ENCODE results near the gene RNF215. TPM values are rescaled to one million over a fixed set of nuclear protein-coding genes. Genes with fewer than 3 reads are reported as not detected.

Gene RNF215
- total and polyA plus RNA-seq, 7 experiments from 2014 or later, result 0.08 to 10.8 (median 4.9) TPM

DNA sequence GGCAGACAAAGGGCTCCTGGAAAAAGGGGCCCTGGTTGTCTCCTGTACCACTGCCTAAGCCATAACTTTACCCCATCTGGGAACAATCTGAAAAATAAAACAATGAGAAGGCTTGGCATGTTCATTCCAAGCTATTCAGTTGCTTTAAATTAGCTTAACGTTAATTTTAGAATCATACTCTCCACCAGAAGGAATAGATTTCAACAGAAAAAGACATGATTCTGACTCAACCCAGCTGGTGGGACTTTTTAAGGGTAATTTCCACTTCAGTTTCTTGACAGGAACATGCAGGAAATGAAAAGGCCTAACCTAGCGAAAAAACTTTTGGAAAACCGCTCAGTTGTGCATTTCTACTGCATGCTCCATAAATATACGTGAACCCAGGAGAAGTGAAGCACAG is 38.4 kb downstream of the RNF215 start:
- Mint-ChIP-seq H3K4me1 (peaks cover 32 to 79% (median 56%) of the 10 kb centered on the region in 7 donors), H3K27me3 (no peaks in the 10 kb centered on the region), H3K36me3 (peaks cover under 1 to 42% (median 30%) of the 10 kb centered on the region in 5 donors), H3K27ac (peak overlapping the region in 5 of 9 donors; percentile 17 to 75 (median 45)), H3K4me3 (peak overlapping the region in 4 of 10 donors; percentile 17 to 52 (median 34)), H3K9me3 (no peaks in the 10 kb centered on the region)
- POLR2A ChIA-PET, result interaction anchor here (2.3 kb wide), 1 partner anchor 8 kb away, joined by 11 read pairs; no protein-coding TSS in a partner anchor
- Histone ChIP-seq H3K27ac (ENCODE audit: low read depth, low read length) (peak overlapping the region; percentile 3), H3K9me3 (ENCODE audit: control insufficient read depth in 2 of 3, low read length in 3 of 3) (no peaks in the 10 kb centered on the region), H3K4me3 (ENCODE audit: low read length) (no peak overlapping the region), H3K27me3 (ENCODE audit: control insufficient read depth in 2 of 2, insufficient read depth in 2 of 2, low read length in 2 of 2) (no peaks in the 10 kb centered on the region), H3K36me3 (ENCODE audit: control insufficient read depth in 2 of 3, insufficient read depth in 3 of 3, low read length in 3 of 3) (peaks cover 38 to 93% (median 42%) of the 10 kb centered on the region in 3 experiments), H3K4me1 (ENCODE audit: control insufficient read depth in 2 of 2, insufficient read depth in 2 of 2, low read length in 2 of 2) (peaks cover 18 to 26% of the 10 kb centered on the region in 2 donors)
- intact Hi-C loops (cut with micrococcal nuclease), result no loop called here
- DNase-seq (no peak), ATAC-seq (no peak)
- CTCF ChIA-PET, result interaction anchor here (0.7 to 1.6 kb wide), 3 partner anchors 48 to 84 kb away, joined by 3 to 7 read pairs (median 3); no protein-coding TSS in a partner anchor

DNA sequence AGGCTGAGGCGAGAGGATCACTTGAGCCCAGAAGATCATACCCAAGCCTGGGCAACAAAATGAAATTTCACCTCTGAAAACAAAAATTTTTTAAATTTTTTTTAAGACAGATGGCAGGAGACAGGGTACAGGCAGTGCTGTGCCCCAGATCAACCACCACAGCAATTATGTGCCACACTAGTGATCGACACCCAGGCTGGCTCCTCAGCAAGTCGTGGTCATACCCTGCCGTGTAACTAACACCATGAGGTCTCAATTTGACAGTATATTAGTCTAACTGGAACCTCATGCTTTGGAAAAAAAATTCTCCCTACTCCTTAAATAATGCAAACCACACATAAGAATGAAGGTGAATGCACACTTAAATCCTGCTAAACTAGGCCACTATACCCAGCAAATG is 38.8 kb downstream of the RNF215 start:
- peaks cover 15 to 24% of the 10 kb centered on the region in 2 donors for H3K4me1 ChIP-seq (ENCODE audit: control insufficient read depth in 2 of 2, insufficient read depth in 2 of 2, low read length in 2 of 2)
- no peaks in the 10 kb centered on the region for H3K9me3 ChIP-seq (ENCODE audit: control insufficient read depth in 2 of 3, low read length in 3 of 3)
- ChIA-PET CTCF (interaction anchor here (0.7 to 1.2 kb wide), 3 partner anchors 19 to 84 kb away, joined by 3 read pairs; no protein-coding TSS in a partner anchor), POLR2A (interaction anchor here (1.1 kb wide), 1 partner anchor 12 kb away, joined by 4 read pairs; no protein-coding TSS in a partner anchor)
- intact Hi-C loops (cut with micrococcal nuclease), result no loop called here
- peaks cover 1 to 43% (median 28%) of the 10 kb centered on the region in 5 donors for H3K36me3 Mint-ChIP-seq
- peaks cover 29 to 75% (median 52%) of the 10 kb centered on the region in 7 donors for H3K4me1 Mint-ChIP-seq
- peak overlapping the region in 4 of 10 donors; percentile 17 to 52 (median 34) for H3K4me3 Mint-ChIP-seq
- no peaks in the 10 kb centered on the region for H3K27me3 ChIP-seq (ENCODE audit: control insufficient read depth in 2 of 2, insufficient read depth in 2 of 2, low read length in 2 of 2)
- H3K27me3 Mint-ChIP-seq, result no peaks in the 10 kb centered on the region
- H3K9me3 Mint-ChIP-seq, result no peaks in the 10 kb centered on the region
- DNase-seq, result no peak
- H3K4me3 ChIP-seq (ENCODE audit: low read length), result no peak overlapping the region
- H3K36me3 ChIP-seq (ENCODE audit: control insufficient read depth in 2 of 3, insufficient read depth in 3 of 3, low read length in 3 of 3), result peaks cover 41 to 95% (median 46%) of the 10 kb centered on the region in 3 experiments
- H3K27ac Mint-ChIP-seq, result peak overlapping the region in 4 of 9 donors; percentile 34 to 75 (median 50)
- peak overlapping the region; percentile 3 for H3K27ac ChIP-seq (ENCODE audit: low read depth, low read length)
- ATAC-seq, result no peak

DNA sequence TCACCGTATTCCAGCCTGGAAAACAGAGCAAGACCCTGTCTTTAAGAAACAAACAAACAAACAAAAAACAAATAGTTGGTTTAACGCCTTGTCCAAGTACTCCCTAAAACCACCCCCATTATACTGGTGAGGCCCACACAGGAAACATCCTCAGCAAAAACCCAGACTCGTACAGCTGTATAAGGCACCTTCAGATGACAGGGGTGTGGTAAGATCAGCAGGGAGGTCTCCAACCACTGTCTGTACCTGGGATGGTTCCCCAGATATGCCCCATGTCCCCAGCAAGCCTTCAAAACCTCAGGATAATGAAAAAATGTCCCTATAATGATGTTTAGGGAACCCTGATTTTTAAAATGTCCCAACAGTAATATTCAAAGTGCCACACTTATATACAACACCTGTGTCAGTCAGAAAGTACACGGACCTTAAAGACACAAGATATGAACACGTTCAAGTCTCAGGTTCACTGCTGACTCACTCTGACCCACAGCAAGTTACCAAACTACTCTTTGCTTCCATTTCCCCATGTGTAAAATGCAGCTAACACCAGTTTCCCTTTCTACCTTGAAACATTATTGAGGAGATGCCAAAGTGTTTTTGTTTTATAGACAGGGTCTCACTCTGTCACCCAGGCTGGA is 39.8 kb downstream of the RNF215 start:
- peaks cover 11 to 14% of the 10 kb centered on the region in 2 donors for H3K4me1 ChIP-seq (ENCODE audit: control insufficient read depth in 2 of 2, insufficient read depth in 2 of 2, low read length in 2 of 2)

DNA sequence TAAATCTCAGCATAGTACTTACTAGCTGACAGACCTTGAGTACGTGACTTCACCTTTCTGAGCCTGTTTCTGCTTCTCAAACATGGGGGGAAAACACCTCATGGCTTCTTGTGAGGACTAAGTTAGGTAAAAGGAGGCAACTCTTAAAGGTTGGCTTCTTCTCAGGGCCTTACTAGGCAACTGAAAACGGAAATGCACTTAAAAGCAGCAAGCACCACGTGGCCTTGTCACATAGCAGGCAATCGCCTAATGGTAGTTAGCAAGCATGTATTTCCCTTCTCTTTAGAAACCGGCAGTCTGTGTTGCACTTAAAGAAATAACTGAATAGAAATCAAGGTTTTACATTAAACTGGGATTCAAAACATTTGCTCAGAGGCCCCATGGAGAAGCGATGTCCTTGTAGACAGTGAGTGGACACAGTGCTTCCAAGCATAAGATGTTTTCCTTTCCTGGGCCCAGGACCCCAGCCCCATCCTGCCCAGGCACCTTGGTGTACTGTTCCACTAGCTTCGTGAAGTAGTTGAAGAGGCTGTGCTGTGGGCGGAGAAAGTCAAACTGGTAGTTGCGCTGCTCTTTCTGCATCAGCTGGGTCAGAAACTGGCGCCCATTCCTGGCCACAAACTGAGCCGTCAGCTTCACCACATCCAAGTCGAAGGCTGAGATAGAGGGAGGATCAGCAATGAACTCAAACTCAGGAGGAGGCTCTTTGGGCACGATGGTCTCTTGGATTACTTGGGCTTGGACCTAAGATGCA is 42.6 kb downstream of the RNF215 start:
- H3K27me3 ChIP-seq (ENCODE audit: control insufficient read depth in 2 of 2, insufficient read depth in 2 of 2, low read length in 2 of 2), result no peaks in the 10 kb centered on the region
- no peak for DNase-seq
- peak; percentile 37 for ATAC-seq
- peaks cover 8 to 56% (median 22%) of the 10 kb centered on the region in 5 donors for H3K36me3 Mint-ChIP-seq
- H3K36me3 ChIP-seq (ENCODE audit: control insufficient read depth in 2 of 3, insufficient read depth in 3 of 3, low read length in 3 of 3), result peaks cover 58 to 97% (median 59%) of the 10 kb centered on the region in 3 experiments
- H3K27ac Mint-ChIP-seq, result peak overlapping the region in 5 of 9 donors; percentile 21 to 69 (median 40)
- no peaks in the 10 kb centered on the region for H3K27me3 Mint-ChIP-seq
- H3K27ac ChIP-seq (ENCODE audit: low read depth, low read length), result no peak overlapping the region
- H3K4me1 ChIP-seq (ENCODE audit: control insufficient read depth in 2 of 2, insufficient read depth in 2 of 2, low read length in 2 of 2), result peaks cover 10 to 12% of the 10 kb centered on the region in 2 donors
- POLR2A ChIA-PET, result interaction anchor here (0.9 to 48.9 kb wide), 3 partner anchors 8 to 43 kb away, joined by 3 to 1265 read pairs (median 3); partner anchors contain the start of gene CASTOR1
- intact Hi-C loops (cut with micrococcal nuclease), result no loop called here
- H3K4me3 ChIP-seq (ENCODE audit: low read length), result no peak overlapping the region
- no peaks in the 10 kb centered on the region for H3K9me3 Mint-ChIP-seq
- H3K4me1 Mint-ChIP-seq, result peaks cover 13 to 39% (median 23%) of the 10 kb centered on the region in 7 donors
- H3K9me3 ChIP-seq (ENCODE audit: control insufficient read depth in 2 of 3, low read length in 3 of 3), result no peaks in the 10 kb centered on the region
- CTCF ChIA-PET, result interaction anchor here (0.6 kb wide), 1 partner anchor 720 kb away, joined by 3 read pairs; no protein-coding TSS in a partner anchor
- no peak overlapping the region for H3K4me3 Mint-ChIP-seq

More for the DNA sequence above, 39.8 kb downstream of the RNF215 start:
- Histone ChIP-seq H3K27ac (ENCODE audit: low read depth, low read length) (no peak overlapping the region), H3K9me3 (ENCODE audit: control insufficient read depth in 2 of 3, low read length in 3 of 3) (no peaks in the 10 kb centered on the region), H3K27me3 (ENCODE audit: control insufficient read depth in 2 of 2, insufficient read depth in 2 of 2, low read length in 2 of 2) (no peaks in the 10 kb centered on the region), H3K4me3 (ENCODE audit: low read length) (no peak overlapping the region), H3K36me3 (ENCODE audit: control insufficient read depth in 2 of 3, insufficient read depth in 3 of 3, low read length in 3 of 3) (peaks cover 47 to 97% (median 50%) of the 10 kb centered on the region in 3 experiments)
- peaks cover 5 to 48% (median 27%) of the 10 kb centered on the region in 5 donors for H3K36me3 Mint-ChIP-seq
- H3K4me3 Mint-ChIP-seq, result peak overlapping the region in 3 of 10 donors; percentile 11 to 27 (median 21)
- CTCF ChIA-PET, result interaction anchor here (1.2 kb wide), 1 partner anchor 18 kb away, joined by 3 read pairs; no protein-coding TSS in a partner anchor
- DNase-seq (no peak), ATAC-seq (no peak)
- H3K4me1 Mint-ChIP-seq, result peaks cover 34 to 65% (median 43%) of the 10 kb centered on the region in 7 donors
- intact Hi-C loops (cut with micrococcal nuclease), result no loop called here
- H3K27me3 Mint-ChIP-seq, result no peaks in the 10 kb centered on the region
- peak overlapping the region in 7 of 9 donors; percentile 7 to 80 (median 64) for H3K27ac Mint-ChIP-seq
- H3K9me3 Mint-ChIP-seq, result no peaks in the 10 kb centered on the region
- POLR2A ChIA-PET, result interaction anchor here (1.1 to 2.0 kb wide), 2 partner anchors 11 to 58 kb away, joined by 4 read pairs; partner anchors contain the start of gene CASTOR1

DNA sequence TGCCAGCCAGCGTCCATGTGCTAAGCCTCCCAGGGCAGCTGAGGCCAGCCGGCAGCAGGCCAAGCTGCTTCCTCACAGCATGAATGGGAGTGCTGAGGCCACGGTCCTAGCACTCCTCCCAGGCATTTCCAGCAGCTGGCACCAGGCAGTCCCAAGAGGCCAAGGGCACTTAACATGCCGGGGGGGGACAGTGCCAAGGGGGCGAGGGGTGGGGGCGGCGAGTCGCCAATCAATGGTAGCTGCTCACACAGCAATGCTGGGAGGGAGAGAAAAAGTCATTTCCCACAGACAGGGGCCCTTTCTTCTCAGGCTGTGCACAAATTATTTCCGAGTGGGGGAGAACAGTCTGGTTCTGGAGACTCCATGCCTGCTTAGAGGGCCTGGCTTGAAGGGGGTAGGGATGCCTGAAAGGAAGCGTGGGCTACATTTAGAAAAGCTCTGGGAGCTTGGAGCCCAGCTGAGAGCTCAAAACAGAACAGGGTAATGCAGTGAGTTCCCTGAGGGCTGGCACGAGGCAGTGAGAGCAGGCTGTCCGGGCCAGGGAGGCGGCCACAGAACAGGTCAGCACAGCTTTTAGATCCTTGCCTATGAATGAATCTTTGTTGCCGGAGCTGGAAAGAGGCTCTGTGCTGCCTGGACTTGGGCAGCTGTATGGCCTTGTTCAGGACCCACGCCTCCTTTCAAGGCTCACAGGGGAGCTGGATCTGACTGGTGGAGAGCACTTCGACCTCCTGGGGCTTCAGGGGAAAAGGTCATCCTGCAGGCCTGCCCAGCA is 46.1 kb downstream of the RNF215 start:
- no peak overlapping the region for H3K4me3 Mint-ChIP-seq
- Histone ChIP-seq H3K9me3 (ENCODE audit: control insufficient read depth in 2 of 3, low read length in 3 of 3) (no peaks in the 10 kb centered on the region), H3K4me3 (ENCODE audit: low read length) (no peak overlapping the region), H3K4me1 (ENCODE audit: control insufficient read depth in 2 of 2, insufficient read depth in 2 of 2, low read length in 2 of 2) (no peaks in the 10 kb centered on the region), H3K27ac (ENCODE audit: low read depth, low read length) (no peak overlapping the region), H3K27me3 (ENCODE audit: control insufficient read depth in 2 of 2, insufficient read depth in 2 of 2, low read length in 2 of 2) (no peaks in the 10 kb centered on the region), H3K36me3 (ENCODE audit: control insufficient read depth in 2 of 3, insufficient read depth in 3 of 3, low read length in 3 of 3) (peaks cover 67 to 100% (median 74%) of the 10 kb centered on the region in 3 experiments)
- ChIA-PET POLR2A (interaction anchor here (0.6 to 48.9 kb wide), 3 partner anchors 9 to 40 kb away, joined by 3 to 1265 read pairs (median 11); partner anchors contain the start of gene CASTOR1), CTCF (interaction anchor here (1.3 to 1.5 kb wide), 2 partner anchors 51 to 53 kb away, joined by 3 to 6 read pairs; partner anchors contain the start of gene CASTOR1)
- H3K27ac Mint-ChIP-seq, result peak overlapping the region in 3 of 9 donors; percentile 17 to 59 (median 59)
- H3K9me3 Mint-ChIP-seq, result peaks cover 0 to 3% (median 0%) of the 10 kb centered on the region in 11 donors
- H3K36me3 Mint-ChIP-seq, result peaks cover 13 to 71% (median 22%) of the 10 kb centered on the region in 5 donors
- DNase-seq (no peak), ATAC-seq (no peak)
- intact Hi-C loops (cut with micrococcal nuclease), result no loop called here
- H3K27me3 Mint-ChIP-seq, result no peaks in the 10 kb centered on the region
- peaks cover 0 to 21% (median 8%) of the 10 kb centered on the region in 7 donors for H3K4me1 Mint-ChIP-seq

All from naive thymus-derived CD4-positive, alpha-beta T cell (primary cell).